Activated CD8-positive, alpha-beta memory T cell treated with anti-CD3 and anti-CD28 coated beads for 48 hours (primary cell): Measurements from ENCODE around the gene RFC4.
A peak's percentile ranks its signal among the peaks of the same experiment; 100 is the strongest.

ENCODE experiments used
- DNase-seq, 3 experiments: peaks; one replicate each; pipeline ENCODE4 v3.0.0-alpha.2; 2020; ENCODE audit warnings: low read depth in 2 of 3, low spot score in 2 of 3

Gene RFC4

GRCh38 chr3:186787642-186788481 is 18.4 kb downstream of the RFC4 start:
- DNase-seq = no peak

GRCh38 chr3:186786922-186787321 is 19.4 kb downstream of the RFC4 start:
- no peak for DNase-seq

GRCh38 chr3:186785495-186786018 is 20.7 kb downstream of the RFC4 start:
- no peak for DNase-seq

GRCh38 chr3:186784820-186785494 is 21.3 kb downstream of the RFC4 start:
- DNase-seq = no peak

GRCh38 chr3:186783731-186784515 is 22.4 kb downstream of the RFC4 start:
- peak; percentile 52 to 58 (median 58) for DNase-seq

GRCh38 chr3:186783058-186783730 is 23.1 kb downstream of the RFC4 start, which contains the start of gene EIF4A2:
Gene EIF4A2 (plus strand): TSS chr3:186783577. CDS start chr3:186783611, 34 bp downstream.
- DNase-seq = peak; percentile 86 to 97 (median 92)

- DNase-seq = no peak
These were observed 23.7 kb downstream of the RFC4 start for GRCh38 chr3:186782542-186783057.

GRCh38 chr3:186779204-186779603 is 27.1 kb downstream of the RFC4 start:
- no peak for DNase-seq

GRCh38 chr3:186775999-186776398 is 30.3 kb downstream of the RFC4 start:
- DNase-seq = no peak

GRCh38 chr3:186772701-186773417 is 33.4 kb downstream of the RFC4 start:
- DNase-seq = peak; percentile 50 to 55 (median 53)

- no peak for DNase-seq
These were observed 34.0 kb downstream of the RFC4 start for GRCh38 chr3:186772281-186772694.

GRCh38 chr3:186760897-186761447 is 45.3 kb downstream of the RFC4 start:
- DNase-seq = no peak

- no peak for DNase-seq
These were observed 46.0 kb downstream of the RFC4 start for GRCh38 chr3:186760141-186760833.

- no peak for DNase-seq
These were observed 46.9 kb downstream of the RFC4 start for GRCh38 chr3:186759231-186759930.

GRCh38 chr3:186757686-186758220 is 48.5 kb downstream of the RFC4 start:
- no peak for DNase-seq

- DNase-seq = no peak
These were observed 49.1 kb downstream of the RFC4 start for GRCh38 chr3:186757214-186757613.

GRCh38 chr3:186754871-186755270 is 51.4 kb downstream of the RFC4 start:
- DNase-seq = no peak

GRCh38 chr3:186754006-186754405 is 52.3 kb downstream of the RFC4 start:
- DNase-seq = no peak
